Transverse colon (tissue), 3 donors: ENCODE measurements around the gene TMEM175.

Experiments
- CTCF ChIP-seq, 5 experiments: fragments of 200-600 bp in 3 of 5; fragments of 450-650 bp in 2 of 5; sonication (generic) in 3 of 5; IDR thresholded peaks; 1 replicate in 2 of 5; 2 replicates in 3 of 5; pipeline ENCODE4 v1.5.1; 2016 to 2017; ENCODE audit warnings: antibody characterized with exemption in 5 of 5, inconsistent platforms in 3 of 5, mild to moderate bottlenecking in 2 of 5, moderate library complexity in 1 of 5
- EP300 ChIP-seq: sonication (generic); formaldehyde crosslinking; IDR thresholded peaks from one replicate; pipeline ENCODE4 v1.6.1; 2017; ENCODE audit warnings: antibody characterized with exemption, low read depth
- POLR2A ChIP-seq: fragments of 450-650 bp; IDR thresholded peaks from one replicate; pipeline ENCODE4 v1.6.1; 2016; ENCODE audit warnings: antibody characterized with exemption, mild to moderate bottlenecking, moderate library complexity

DNA sequence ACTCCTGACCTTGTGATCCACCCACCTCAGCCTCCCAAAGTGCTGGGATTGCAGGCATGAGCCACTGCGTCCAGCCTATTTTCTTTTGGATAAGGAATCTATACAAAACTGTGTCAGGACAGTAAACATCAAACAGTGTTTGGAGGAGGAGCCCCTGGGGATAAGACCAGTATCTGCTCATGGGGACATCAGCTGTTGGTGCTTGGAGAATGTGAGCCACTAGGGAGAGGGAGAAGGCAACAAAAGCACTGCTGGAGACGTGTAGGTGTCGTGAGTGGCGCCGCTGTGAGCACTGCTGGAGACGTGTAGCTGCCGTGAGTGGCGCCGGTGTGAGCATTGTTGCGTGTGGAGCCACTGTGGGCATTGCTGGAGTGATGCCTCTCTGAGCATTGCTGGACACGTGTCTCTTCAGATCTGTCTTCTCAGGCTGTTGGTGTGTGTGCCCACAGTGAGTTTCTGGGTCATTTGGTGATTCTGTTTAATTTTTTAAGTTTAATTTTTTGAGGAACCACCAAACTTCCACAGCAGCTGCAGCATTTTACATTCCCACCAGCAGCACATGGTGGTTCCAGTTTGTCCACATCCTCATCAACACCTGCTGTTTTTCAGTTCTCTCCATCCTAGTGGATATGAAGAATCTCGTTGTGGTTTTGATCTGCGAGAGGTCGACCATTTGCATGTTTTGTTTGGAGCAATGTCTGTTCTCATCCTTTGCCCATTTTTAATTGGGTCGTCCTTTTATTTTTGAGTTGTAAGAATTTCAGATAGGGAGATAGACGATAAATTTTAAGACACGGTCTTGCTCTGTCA lies 22.2 kb downstream of the TMEM175 start:
- no peak for TF ChIP-seq CTCF (IDR thresholded peaks at IDR 0.05)
- no peak for TF ChIP-seq EP300
- TF ChIP-seq POLR2A = no peak
